ENCODE data around the gene CEP41.
"Not testable (repeated sequence)": the region's sequence is repeated elsewhere in the genome, so short reads cannot be mapped to it uniquely, and the experiment has no call there.

CEP41 gene

GRCh38 chr7:130461272-130461671 lies 20.5 kb upstream of the CEP41 start:
- DNase-seq = no peak

GRCh38 chr7:130458257-130458656 lies 17.4 kb upstream of the CEP41 start:
- peak in 1 of 5 donors; percentile 24 for DNase-seq

GRCh38 chr7:130454959-130455358 lies 14.1 kb upstream of the CEP41 start:
- DNase-seq = no peak

- DNase-seq = no peak
Observed at GRCh38 chr7:130452951-130453350, 12.1 kb upstream of the CEP41 start.

- not testable (repeated sequence) for DNase-seq
Observed at GRCh38 chr7:130451344-130451743, 10.5 kb upstream of the CEP41 start.

- peak in 1 of 5 donors; percentile 9 for DNase-seq
Observed at GRCh38 chr7:130446259-130446658, 5.4 kb upstream of the CEP41 start.

- no peak for DNase-seq
Observed at GRCh38 chr7:130444751-130445407, 4.1 kb upstream of the CEP41 start.

GRCh38 chr7:130444234-130444633 lies 3.4 kb upstream of the CEP41 start:
- no peak for DNase-seq

GRCh38 chr7:130442601-130443000 lies 1.8 kb upstream of the CEP41 start:
- DNase-seq = no peak

- DNase-seq = no peak
Observed at GRCh38 chr7:130441408-130441869, 623 bp upstream of the CEP41 start.

- DNase-seq = no peak
Observed at GRCh38 chr7:130436253-130436652, 4.6 kb downstream of the CEP41 start.

GRCh38 chr7:130435311-130435854 lies 5.4 kb downstream of the CEP41 start:
- no peak for DNase-seq

GRCh38 chr7:130433301-130433700 lies 7.5 kb downstream of the CEP41 start:
- DNase-seq = no peak

GRCh38 chr7:130432886-130433285 lies 7.9 kb downstream of the CEP41 start:
- no peak for DNase-seq

- DNase-seq = no peak
Observed at GRCh38 chr7:130430841-130431666, 9.8 kb downstream of the CEP41 start.

GRCh38 chr7:130430115-130430514 lies 10.7 kb downstream of the CEP41 start:
- DNase-seq = no peak

GRCh38 chr7:130429019-130429418 lies 11.8 kb downstream of the CEP41 start:
- no peak for DNase-seq

- no peak for DNase-seq
Observed at GRCh38 chr7:130426564-130426963, 14.3 kb downstream of the CEP41 start.

GRCh38 chr7:130425796-130426195 lies 15.0 kb downstream of the CEP41 start:
- no peak for DNase-seq

- DNase-seq = no peak
Observed at GRCh38 chr7:130423501-130424037, 17.2 kb downstream of the CEP41 start.

- DNase-seq = peak in 1 of 5 donors; percentile 33
Observed at GRCh38 chr7:130421684-130422083, 19.1 kb downstream of the CEP41 start.

- no peak for DNase-seq
Observed at GRCh38 chr7:130420943-130421578, 19.8 kb downstream of the CEP41 start.

- DNase-seq = no peak
Observed at GRCh38 chr7:130419658-130420057, 21.2 kb downstream of the CEP41 start.

All from T-helper 1 cell (primary cell).